ACC112 (cell line): ENCODE results near the gene PTPN11.
"Not testable (repeated sequence)": the region's sequence is repeated elsewhere in the genome, so short reads cannot be mapped to it uniquely, and the experiment has no call there.

Source experiments
- H2AFZ ChIP-seq: fragments of 200-600 bp; sonication (generic); one replicate; pipeline ENCODE4 v1.6.0; 2017; ENCODE audit warnings: antibody characterized with exemption, low read length; ENCODE audit not compliant: unreplicated experiment
- H3K27ac ChIP-seq: fragments of 200-600 bp; sonication (generic); 2 replicates; pipeline ENCODE4 v1.5.1; 2014; ENCODE audit warnings: low read depth, mild to moderate bottlenecking, antibody characterized with exemption, low read length, moderate library complexity
- H3K27me3 ChIP-seq: fragments of 200-600 bp; sonication (generic); 2 replicates; pipeline ENCODE4 v1.6.1; 2014; ENCODE audit warnings: mild to moderate bottlenecking, antibody characterized with exemption, low read length, moderate library complexity, mixed read lengths; ENCODE audit not compliant: insufficient read depth
- H3K36me3 ChIP-seq: fragments of 200-600 bp; sonication (generic); 2 replicates; pipeline ENCODE4 v1.6.1; 2016; ENCODE audit warnings: mild to moderate bottlenecking, antibody characterized with exemption, low read length, moderate library complexity, mixed read lengths; ENCODE audit not compliant: insufficient read depth
- H3K4me1 ChIP-seq: fragments of 200-600 bp; sonication (generic); one replicate; pipeline ENCODE4 v1.6.1; 2016; ENCODE audit warnings: low read length, mixed read lengths; ENCODE audit not compliant: insufficient read depth, unreplicated experiment, control insufficient read depth
- H3K4me3 ChIP-seq: fragments of 200-600 bp; sonication (generic); 2 replicates; pipeline ENCODE4 v1.5.1; 2014; ENCODE audit warnings: mild to moderate bottlenecking, low read depth, low read length
- H3K79me2 ChIP-seq: fragments of 200-600 bp; sonication (generic); one replicate; pipeline ENCODE4 v1.6.0; 2016; ENCODE audit warnings: low read length; ENCODE audit not compliant: control insufficient read depth, unreplicated experiment, insufficient read depth

Gene PTPN11

DNA sequence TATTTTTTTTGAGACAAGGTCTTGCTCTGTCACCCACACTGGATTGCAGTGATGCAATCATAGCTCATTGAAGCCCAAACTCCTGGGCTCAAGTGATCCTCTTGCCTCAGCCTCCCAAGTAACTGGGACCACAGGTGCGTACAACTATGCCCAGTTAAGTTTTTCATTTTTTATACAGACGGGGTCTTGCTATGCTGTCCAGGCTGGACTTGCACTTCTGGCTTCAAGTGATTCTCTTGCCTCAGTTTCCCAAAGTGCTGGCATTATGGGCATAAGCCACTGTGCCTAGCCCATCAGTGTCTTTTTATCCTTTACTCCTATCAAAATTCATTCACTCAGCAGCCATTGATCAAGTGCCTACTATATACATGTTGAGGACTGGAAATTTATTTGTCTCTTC lies 9.0 kb downstream of the PTPN11 start:
- H3K4me3 ChIP-seq: no peak overlapping the region
- peaks cover 80% of the 10 kb centered on the region for H3K79me2 ChIP-seq

GRCh38 chr12:112430929-112431328 lies 12.2 kb downstream of the PTPN11 start:
- Histone ChIP-seq H3K79me2 (peaks cover 60% of the 10 kb centered on the region), H3K27me3 (no peaks in the 10 kb centered on the region), H3K36me3 (0 out of 2 replicates have a peak, but pooled peaks cover 5% of the 10 kb centered on the region), H3K4me3 (no peak overlapping the region), H2AFZ (no peak overlapping the region), H3K27ac (no peak overlapping the region), H3K4me1 (no peaks in the 10 kb centered on the region)

More for the DNA sequence above, 9.0 kb downstream of the PTPN11 start:
- no peak overlapping the region for H2AFZ ChIP-seq
- peaks cover under 1% of the 10 kb centered on the region for H3K4me1 ChIP-seq
- no peaks in the 10 kb centered on the region for H3K27me3 ChIP-seq
- H3K36me3 ChIP-seq: 0 out of 2 replicates have a peak, but pooled peaks cover 5% of the 10 kb centered on the region
- H3K27ac ChIP-seq: no peak overlapping the region

DNA sequence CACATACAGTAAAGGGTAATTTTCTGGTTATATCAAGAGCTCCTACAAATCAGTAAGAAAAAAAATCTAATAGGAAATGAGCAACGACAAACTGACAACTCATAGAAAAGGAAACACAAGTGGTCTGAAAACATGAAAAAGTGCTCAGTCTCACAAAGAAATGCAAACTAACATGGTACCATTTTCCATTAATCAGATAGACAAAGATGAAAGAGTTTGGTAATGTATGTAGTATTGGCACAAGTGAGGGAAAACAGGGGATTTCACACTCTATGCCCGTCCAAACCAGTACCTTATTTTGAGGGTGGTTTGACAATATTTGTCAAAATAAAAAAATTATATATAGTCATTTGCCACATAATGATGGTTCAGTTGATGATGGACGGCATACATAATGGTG lies 13.2 kb downstream of the PTPN11 start:
- no peaks in the 10 kb centered on the region for H3K27me3 ChIP-seq
- H3K27ac ChIP-seq: no peak overlapping the region
- no peaks in the 10 kb centered on the region for H3K4me1 ChIP-seq
- 0 out of 2 replicates have a peak, but pooled peaks cover 5% of the 10 kb centered on the region for H3K36me3 ChIP-seq
- H2AFZ ChIP-seq: no peak overlapping the region
- H3K4me3 ChIP-seq: no peak overlapping the region
- H3K79me2 ChIP-seq: peaks cover 57% of the 10 kb centered on the region

DNA sequence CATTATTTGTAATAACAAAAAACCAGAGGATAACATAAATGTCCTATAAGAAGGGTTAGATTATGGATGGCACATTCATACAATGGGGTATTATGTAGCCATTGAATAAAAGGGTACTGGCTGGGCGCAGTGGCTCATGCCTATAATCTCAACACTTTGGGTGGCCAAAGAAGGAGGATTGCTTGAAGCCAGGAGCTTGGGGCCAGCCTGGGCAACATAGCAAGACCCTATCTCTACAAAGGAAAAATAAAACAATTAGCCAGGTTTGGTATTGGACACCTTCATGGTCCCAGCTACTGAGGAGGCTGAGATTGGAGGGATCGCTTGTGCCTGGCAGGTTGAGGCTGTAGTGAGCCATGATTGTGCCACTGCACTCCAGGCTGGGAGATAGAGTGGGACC lies 14.8 kb downstream of the PTPN11 start:
- H3K4me3 ChIP-seq: no peak overlapping the region
- 0 out of 2 replicates have a peak, but pooled peaks cover 5% of the 10 kb centered on the region for H3K36me3 ChIP-seq
- peaks cover 58% of the 10 kb centered on the region for H3K79me2 ChIP-seq

DNA sequence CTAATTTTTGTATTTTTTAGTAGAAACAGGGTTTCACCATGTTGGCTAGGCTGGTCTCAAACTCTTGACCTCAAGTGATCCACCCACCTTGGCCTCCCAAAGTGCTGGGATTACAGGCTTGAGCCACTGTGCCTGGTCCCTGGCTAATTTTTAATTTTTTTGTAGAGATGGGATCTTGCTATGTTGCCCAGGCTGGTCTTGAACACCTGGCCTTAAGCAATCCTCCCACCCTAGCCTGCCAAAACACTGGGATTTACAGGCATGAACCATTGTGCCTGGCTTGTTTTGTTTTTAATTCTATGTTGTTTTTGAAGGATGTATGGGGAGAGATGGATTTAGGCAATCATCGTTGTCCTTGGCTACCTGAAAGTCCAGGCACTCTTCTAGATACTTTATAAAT lies 19.9 kb downstream of the PTPN11 start:
- not testable (repeated sequence) for H3K27ac ChIP-seq, H2AFZ ChIP-seq, H3K36me3 ChIP-seq, H3K4me3 ChIP-seq, H3K27me3 ChIP-seq, H3K4me1 ChIP-seq
- peaks cover 42% of the 10 kb centered on the region for H3K79me2 ChIP-seq

More for the DNA sequence above, 14.8 kb downstream of the PTPN11 start:
- Histone ChIP-seq H2AFZ (no peak overlapping the region), H3K27ac (no peak overlapping the region), H3K27me3 (no peaks in the 10 kb centered on the region), H3K4me1 (no peaks in the 10 kb centered on the region)

GRCh38 chr12:112439769-112440168 lies 21.0 kb downstream of the PTPN11 start:
- Histone ChIP-seq H3K27ac (no peak overlapping the region), H3K4me3 (no peak overlapping the region), H3K27me3 (no peaks in the 10 kb centered on the region), H3K36me3 (no peaks in the 10 kb centered on the region), H2AFZ (no peak overlapping the region), H3K4me1 (no peaks in the 10 kb centered on the region), H3K79me2 (peaks cover 44% of the 10 kb centered on the region)

GRCh38 chr12:112440653-112441052 lies 21.9 kb downstream of the PTPN11 start:
- not testable (repeated sequence) for H2AFZ ChIP-seq, H3K27me3 ChIP-seq, H3K27ac ChIP-seq, H3K4me3 ChIP-seq, H3K36me3 ChIP-seq, H3K4me1 ChIP-seq
- H3K79me2 ChIP-seq: peaks cover 41% of the 10 kb centered on the region

DNA sequence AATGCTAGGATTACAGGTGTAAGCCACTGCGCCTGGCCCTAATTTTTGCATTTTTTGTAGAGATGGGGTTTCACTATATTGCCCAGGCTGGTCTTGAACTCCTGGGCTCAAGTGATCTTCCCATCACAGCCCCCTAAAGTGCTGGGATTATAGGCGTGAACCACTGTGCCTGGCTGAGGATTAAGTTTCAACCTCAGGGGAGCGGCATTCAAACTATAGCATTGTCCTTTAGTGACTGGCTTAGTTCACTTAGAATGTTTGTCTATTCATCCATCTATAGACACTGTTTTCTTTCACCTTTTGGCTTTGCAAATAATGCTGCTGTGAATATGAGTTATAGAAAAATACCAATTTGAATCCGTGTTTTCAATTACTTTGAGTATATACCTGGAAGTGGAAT lies 25.2 kb downstream of the PTPN11 start:
- H2AFZ ChIP-seq: no peak overlapping the region
- no peak overlapping the region for H3K27ac ChIP-seq
- no peaks in the 10 kb centered on the region for H3K27me3 ChIP-seq
- H3K4me1 ChIP-seq: peaks cover 4% of the 10 kb centered on the region
- H3K79me2 ChIP-seq: peaks cover 18% of the 10 kb centered on the region
- no peak overlapping the region for H3K4me3 ChIP-seq
- no peaks in the 10 kb centered on the region for H3K36me3 ChIP-seq

DNA sequence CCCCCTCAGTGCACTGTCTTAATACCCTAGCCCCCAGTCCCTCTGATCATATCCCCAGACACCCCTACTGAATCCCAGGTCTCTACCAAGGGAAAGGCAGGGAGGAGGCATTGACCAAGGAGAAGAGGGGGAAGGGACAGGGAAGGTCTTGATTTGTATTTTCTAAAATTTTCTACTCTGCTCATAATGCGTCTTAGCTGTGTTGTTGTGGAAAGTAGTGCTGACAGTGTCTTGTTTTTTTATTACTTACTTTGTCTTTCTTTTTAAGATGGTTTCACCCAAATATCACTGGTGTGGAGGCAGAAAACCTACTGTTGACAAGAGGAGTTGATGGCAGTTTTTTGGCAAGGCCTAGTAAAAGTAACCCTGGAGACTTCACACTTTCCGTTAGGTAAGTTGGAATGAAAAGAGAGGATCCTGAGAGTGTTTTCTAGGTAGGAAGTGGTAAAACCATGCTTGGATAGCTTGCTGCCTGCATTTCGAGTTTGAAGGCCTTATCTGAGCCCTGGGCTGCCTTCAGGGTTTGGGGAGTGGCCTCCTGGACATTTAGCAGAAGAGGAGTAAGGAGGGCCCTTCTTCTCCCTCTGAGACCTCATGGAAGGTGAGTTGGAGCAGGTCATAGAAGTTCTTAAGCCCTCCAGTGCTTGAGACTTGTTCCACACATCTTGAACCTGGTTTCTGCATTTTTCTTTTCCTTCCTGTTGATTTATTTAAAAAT lies 27.4 kb downstream of the PTPN11 start:
- no peak overlapping the region for H2AFZ ChIP-seq
- peaks cover 4% of the 10 kb centered on the region for H3K4me1 ChIP-seq
- H3K36me3 ChIP-seq: peaks cover 7% of the 10 kb centered on the region
- no peak overlapping the region for H3K4me3 ChIP-seq
- peaks cover 7% of the 10 kb centered on the region for H3K79me2 ChIP-seq
- H3K27ac ChIP-seq: no peak overlapping the region
- no peaks in the 10 kb centered on the region for H3K27me3 ChIP-seq

DNA sequence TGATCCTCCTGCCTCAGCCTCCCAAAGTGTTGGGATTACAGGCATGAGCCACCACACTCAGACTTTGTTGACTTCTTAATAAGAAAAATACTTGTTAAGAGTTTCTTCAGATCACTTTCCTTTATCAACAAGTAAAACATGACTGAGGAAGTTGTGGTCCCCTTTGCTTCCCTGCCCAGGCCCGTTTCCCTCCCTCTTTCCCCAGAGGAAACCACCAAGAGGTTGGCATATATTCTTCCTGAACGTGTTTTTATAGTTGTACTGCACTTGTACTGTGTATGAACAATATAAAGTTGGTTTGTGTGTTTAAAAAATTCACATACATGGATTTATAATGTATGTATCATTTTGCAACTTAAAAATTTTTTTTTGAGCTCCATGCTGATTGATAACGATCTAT lies 28.4 kb downstream of the PTPN11 start:
- no peak overlapping the region for H2AFZ ChIP-seq

GRCh38 chr12:112448165-112448564 lies 29.4 kb downstream of the PTPN11 start:
- H3K27ac ChIP-seq, H2AFZ ChIP-seq, H3K27me3 ChIP-seq, H3K4me3 ChIP-seq, H3K36me3 ChIP-seq, H3K4me1 ChIP-seq, H3K79me2 ChIP-seq: not testable (repeated sequence)

More for the DNA sequence above, 28.4 kb downstream of the PTPN11 start:
- peaks cover 7% of the 10 kb centered on the region for H3K36me3 ChIP-seq
- H3K4me1 ChIP-seq: peaks cover 4% of the 10 kb centered on the region
- H3K79me2 ChIP-seq: peaks cover 7% of the 10 kb centered on the region
- H3K27me3 ChIP-seq: no peaks in the 10 kb centered on the region
- no peak overlapping the region for H3K27ac ChIP-seq
- H3K4me3 ChIP-seq: no peak overlapping the region
